ENCODE measurements around the gene PTPRT. TPM values are rescaled to one million over a fixed set of nuclear protein-coding genes. Genes with fewer than 3 reads are reported as not detected.

The PTPRT gene
- total RNA-seq, 1 donor from 2014 or later: not detected

DNA sequence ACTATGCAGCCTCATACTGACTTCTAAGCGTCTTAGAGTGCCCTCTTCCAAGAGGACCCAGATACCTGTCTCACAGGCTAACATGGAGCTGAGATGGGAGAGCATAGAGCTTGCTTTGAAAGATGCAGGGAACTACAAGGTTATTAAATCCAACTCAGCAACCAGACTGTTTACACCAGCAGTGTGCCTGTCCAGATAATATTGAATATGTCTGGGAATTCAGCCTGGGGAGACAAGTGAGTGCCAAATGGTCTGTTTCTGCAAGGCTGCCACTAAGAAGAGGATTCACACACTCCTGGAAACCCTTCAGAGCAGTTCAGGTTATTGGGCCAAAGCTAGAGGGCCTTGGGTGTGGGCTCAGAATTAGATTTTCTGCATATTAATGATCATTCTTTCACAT is 547.8 kb downstream of the PTPRT start:
- DNase-seq (ENCODE audit: low read depth): no peak

DNA sequence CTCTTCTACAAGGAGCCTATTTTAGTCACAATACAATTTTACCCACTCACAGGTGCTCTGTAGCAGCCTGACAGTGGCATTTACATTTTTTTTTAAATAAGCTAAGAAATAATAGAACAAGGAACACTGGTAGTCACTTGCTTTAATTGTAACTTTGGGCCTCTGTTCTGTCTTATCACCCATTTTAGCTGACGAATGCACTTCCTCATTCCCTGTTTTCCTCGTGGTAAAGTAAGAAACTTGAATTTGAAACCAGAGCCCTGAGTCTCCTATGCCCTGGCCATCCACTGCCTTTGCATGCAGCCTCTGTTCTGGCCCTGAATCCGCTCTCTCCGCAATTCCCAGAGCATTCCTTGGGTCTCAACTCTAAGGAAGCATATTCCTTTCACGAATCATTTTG is 550.6 kb downstream of the PTPRT start:
- DNase-seq (ENCODE audit: low read depth): no peak

DNA sequence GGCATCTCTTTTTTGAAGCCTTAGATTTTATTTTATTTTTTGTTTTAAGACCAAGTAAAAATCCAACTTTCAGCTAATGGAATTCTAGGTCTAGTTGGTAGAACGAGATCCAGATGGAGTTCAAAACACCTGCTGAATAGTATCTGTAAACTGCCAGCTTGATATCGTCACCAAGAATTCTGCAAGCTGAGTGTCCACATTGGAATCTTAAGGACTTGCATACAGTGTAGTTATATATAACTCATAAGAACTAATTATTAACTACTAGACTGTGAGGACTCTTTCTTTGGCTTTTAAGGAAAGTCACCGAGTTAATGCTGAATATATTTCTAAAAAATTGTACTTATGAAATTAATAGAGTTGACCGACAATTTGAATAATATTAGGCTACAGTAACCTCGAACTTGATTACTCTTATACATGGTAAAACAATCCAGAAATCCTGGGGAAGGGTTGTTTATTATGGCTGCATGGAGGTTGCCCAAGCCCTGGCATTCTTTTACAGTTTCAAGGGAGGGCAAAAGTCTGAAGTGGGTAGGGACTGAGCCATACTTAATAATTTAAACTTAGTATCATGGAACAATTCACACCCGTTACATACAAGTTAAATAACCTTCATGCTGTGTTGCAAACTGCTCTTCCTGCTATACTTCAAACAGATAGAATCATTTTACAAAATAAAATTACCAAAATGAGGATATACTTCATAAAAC is 553.9 kb downstream of the PTPRT start:
- no peak for DNase-seq (ENCODE audit: low read depth)

DNA sequence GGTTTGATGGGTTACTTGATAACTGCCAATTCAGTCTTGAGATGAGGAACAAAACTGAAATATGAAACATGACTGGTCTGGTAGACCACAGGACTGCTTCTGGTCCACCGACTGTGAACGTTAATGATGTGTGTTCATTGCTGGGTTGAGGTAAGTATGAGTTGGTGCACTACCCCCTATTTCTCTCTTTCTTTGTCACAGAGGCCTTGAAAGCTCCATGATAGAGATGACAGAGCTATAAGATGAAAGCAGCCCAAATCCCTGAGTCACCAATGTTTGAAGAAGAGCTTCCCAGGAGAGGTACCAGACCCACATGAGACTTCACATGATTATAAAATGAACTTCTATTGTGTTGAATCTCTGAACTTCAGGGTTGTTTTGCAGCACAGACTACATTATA is 555.5 kb downstream of the PTPRT start:
- no peak for DNase-seq (ENCODE audit: low read depth)

DNA sequence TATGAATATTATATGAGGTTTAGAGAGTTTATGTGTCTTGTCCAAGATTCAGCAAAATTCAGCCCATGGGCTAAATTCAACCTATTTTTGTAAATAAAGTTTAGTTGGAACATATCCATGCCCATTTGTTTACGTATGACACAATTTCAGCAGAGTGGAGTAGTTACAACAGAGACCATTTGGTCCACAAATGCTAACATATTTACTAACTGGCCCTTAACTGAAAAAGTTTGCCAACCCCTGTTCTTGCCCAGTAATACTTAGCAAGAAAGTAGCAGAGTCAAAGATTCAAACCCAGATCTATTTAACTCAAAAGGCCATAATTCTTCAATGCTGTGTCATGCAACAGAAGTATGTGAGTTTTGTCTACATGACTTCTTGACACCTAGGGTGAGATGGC is 561.0 kb downstream of the PTPRT start:
- DNase-seq (ENCODE audit: low read depth): no peak

DNA sequence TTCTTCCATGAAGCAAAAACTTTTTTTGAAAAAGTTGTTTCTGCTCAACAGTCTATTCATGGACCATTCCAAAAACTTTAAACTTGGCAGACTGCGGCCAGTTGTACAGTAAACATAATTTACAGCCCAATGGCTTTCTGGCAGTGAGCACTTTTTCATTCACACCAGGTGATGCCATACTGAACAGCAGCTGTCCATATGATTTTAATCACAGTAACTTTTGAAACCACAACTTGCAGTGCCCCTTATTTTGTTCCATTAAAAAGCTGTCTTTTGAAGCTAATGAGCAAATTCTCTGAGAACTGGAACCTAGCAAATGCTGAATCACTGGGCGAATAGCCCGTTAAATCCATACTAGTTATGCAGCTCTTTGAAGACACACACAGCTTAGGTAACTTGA is 576.6 kb downstream of the PTPRT start:
- DNase-seq (ENCODE audit: low read depth): no peak

DNA sequence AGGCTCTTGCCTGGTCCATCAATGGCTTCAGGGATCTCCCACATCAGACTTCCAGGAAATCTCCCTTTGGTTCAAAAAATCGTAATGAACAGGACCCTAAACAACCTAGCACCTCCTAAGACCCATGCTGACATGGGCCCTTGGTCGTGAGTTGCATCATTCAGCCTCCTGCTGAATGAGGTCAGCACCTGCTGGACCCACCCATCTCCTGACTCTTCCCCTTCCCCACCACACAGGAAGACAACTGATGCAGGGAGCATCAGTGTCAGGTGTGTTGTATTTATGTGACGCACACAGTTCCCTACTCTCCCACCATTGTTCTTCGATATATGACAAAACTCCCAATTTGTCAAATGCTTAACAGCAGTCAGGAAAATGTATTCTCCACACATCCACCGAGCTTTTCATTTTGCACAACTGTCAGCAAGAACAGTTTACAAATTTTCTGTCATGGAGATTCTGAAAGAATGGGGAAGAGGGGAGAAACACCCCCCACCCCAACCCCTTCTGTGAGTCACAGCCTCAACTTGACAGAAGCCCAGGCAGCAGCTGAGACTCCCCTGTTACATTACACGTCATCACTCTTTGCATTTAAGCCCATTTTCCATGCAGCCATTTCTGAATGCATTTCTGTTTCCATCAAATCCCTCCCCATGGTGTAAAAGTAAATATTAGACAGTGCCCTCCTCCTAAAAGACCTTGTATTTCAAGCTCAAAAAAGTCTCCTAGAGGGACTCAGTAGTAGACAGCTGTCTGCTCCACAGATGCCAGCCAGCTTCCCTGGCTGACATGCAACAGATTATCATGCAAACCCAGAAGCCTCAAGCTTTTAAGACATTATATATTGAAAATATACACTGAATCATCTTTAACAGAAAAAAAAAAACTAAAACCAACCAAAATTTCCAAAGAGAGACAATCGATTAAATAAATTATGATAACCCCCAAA is 577.5 kb downstream of the PTPRT start:
- no peak for DNase-seq (ENCODE audit: low read depth)

DNA sequence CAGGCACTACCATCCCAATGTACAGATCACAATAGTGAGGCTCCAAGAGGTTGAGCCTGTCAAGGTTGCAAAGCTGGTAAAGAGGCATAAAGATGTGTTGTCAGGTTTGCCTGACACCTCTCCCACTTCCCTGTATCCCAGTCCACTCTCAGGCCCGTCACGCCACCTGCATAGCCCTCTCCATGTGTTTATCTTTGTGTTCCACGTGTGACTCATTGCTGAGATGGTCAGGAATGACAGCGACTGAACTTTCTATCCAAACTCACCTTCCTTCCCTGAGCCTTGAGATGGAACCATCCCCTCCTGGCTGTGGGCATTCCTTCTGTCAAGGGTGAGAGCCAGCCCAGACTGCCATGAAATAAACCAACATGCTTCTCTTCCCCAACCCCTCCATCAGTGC is 578.3 kb downstream of the PTPRT start:
- no peak for DNase-seq (ENCODE audit: low read depth)

DNA sequence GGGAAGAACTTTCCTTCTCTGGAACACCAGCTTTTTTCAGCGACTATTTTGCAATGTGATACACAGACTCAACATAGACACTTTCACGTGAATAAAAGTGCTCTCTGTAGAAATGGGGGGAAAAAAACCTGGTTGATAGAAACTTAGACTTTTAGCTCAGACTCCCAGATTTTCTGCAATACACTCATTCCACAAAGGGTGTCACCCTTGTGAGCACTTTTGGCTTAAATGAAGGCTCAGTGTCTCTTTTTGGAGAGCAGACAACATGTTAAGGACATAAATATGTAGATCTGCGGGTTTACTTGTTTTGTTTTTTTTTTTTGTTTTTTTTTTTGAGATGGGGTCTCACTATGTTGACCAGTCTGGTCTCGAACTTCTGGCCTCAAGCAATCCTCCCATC is 579.6 kb downstream of the PTPRT start:
- no peak for DNase-seq (ENCODE audit: low read depth)

DNA sequence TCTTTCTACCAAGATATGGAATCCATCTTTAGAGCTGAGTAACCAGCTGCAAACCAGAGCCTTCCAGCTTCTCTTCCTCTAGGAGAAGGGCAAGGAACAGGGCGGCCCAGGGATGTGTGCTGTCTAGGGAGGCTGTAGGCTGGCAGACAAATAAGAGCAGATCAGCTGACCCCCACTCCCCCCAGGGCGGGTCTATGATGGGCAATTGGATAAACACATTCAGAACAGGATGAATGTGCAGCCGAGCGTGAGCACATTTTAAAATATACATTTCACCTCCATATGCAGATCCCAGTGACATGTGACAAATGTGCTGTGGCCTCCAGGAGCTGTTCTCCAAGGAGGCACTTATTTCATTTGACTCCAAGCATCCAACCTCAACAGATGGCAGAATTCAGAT is 580.1 kb downstream of the PTPRT start:
- no peak for DNase-seq (ENCODE audit: low read depth)

DNA sequence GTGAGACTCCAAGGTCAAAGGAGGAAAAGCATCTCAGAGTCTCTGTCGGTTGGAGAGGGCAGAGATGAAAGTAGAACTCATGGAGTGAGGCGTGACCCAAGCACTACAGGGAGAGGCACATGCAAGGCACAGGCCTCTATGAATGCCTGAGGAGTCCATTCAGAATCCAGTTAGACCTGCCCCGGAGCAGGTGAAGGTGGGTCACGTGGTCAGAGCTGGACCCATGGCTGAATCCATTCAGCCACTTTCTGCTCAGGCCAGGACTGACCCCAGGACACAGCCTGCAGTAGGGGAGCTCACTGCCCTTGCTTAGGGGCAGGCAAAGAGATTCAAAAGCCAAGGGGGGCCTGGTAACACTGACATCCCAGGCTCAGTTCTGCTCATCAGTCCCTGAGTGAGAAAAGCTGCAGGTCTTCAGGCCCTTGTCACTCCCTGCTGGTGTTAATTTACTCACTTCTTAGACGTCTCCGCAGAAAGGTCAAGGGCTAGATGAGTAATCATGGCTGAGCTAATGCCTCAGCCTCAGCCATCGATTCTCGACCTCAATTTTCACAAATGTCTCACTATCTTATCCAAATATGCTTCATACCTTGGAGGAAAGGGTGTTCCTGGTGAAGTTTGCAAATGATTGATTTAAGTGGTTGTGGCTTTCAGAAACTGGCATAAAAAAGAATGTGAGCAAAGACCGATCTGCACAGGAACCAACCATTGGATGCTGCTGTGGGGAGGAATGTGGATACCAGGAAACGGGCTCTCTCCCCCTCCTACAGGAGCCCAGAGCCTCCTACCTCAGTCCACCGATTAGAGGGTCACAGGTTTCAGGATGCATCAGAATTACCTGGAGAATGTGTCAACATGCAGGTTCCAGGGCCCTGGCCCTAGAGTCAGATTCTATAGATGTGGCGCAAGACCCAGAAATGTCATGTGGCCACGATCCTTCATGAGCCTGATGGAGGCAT is 584.4 kb downstream of the PTPRT start:
- DNase-seq (ENCODE audit: low read depth): no peak

DNA sequence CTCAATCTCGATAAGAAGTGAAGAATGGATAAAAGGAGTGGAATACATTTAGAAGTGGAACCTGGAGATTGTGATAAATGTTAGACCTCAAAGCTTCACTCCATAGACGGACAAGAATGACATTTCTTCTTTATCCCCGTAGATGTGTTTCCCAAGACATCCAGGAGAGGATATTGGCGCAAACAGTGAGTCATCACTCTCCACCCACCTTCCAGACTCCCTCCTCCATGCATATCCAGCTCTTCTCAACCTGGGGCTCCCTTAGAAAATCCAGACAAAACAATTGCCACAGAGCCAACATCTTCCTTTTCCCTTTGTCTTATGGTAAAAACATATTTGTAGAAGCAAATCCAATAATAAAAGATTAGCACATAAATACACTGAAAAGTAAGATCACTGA is 586.1 kb downstream of the PTPRT start:
- no peak for DNase-seq (ENCODE audit: low read depth)

DNA sequence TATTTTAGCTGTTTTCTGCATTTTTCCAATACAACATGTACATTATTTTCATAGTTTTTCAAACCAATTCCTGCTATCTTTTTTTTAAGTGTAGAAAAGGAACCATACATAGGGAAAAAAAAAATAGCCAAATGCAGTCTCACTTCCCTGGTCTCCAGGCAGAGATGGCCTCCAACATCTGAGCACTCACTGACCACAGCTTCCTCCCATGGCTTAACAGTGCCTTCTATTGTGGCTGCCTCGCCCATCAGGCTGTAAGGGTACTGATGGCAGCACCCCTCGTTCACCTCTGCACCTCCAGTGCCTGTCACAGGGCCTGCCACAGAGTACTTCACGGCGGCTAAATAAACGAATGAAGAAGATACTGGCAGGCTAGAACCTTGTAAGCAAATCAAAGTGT is 591.1 kb downstream of the PTPRT start:
- no peak for DNase-seq (ENCODE audit: low read depth)

DNA sequence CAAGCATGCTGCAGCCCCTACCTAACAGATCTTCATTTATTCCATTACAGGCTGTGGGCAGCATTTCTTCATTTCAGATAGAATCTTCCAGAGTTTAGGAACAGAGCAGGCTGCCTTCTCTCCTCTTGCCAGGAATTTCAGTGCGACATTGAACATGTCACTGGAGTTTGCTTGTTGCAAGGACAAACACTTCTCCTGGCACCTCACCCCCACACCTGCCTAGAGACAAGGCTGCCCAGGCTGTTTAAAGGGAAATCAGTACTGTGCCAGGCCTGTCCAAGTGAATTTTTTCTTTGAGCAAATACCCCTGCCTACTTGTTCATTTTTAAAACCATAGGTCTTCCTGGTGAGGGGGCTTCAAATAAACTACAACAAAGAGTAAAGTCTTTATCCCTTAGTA is 594.1 kb downstream of the PTPRT start:
- DNase-seq (ENCODE audit: low read depth): no peak

DNA sequence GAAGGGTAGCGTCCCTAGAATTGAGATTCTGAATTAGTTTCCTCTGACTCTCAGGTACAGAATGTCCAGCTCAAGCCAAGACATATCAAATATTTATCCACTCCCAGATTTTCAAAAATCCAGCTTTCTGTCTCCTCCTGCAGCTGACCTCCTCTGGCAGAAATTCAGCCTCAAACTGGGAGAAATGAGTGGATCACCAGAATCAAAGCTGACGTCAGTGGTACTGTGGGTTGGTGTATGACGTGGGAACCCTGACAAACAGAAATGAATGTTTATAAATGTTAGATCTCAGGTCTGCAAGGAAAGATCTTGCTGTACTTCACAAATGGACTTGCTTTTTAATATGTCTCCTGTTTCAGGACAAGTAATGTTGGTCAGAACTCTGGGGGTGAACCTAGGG is 595.0 kb downstream of the PTPRT start:
- DNase-seq (ENCODE audit: low read depth): no peak

DNA sequence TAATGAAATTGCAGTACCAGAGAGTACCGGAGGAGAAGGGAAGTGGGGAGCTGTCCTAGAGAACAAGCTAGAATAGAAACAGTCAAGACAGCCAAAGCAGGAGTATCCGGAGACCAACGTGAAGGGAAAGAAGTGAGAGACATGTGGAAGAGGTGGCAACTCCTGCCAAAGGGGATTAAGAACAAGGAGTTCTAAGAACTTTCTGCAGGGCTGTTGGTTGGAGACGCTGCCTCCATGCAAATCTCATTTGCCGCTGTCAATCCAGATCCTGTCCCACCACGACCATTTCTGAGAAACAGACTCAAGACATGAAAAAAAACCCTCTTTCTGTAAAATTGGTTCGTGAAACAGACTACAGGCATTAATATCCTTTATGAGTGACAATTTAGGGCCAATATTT is 595.7 kb downstream of the PTPRT start:
- no peak for DNase-seq (ENCODE audit: low read depth)

DNA sequence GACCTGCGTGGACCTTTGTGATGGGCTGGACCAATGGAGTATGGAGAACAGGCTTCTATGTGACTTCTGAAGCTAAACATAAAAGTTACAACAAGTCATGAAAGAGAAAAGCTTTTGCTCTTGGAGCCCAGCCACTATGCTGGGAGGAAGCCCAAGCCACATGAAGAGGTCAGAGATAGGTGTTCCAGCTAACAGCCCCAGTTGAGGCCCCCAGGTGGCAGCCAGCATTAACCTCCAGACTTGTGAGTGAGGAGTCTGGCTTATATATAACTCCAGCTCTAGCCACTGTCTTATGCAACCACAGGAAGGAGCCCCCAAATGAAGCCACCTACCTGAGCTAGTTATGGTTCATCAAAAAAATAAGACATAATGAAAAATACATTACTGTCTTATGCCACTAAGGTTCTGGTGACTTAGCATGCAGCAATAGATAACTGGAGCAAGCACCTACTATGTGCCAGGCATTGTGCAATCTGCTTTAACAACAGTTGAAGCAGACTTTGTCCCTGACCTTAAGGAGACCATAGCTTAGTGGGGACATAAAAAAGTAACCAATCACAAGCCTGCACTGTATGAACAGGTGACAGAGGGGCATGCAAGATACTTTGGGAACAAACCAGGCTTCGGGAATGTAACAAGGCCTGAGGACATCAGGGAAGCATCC is 599.6 kb downstream of the PTPRT start:
- no peak for DNase-seq (ENCODE audit: low read depth)

DNA sequence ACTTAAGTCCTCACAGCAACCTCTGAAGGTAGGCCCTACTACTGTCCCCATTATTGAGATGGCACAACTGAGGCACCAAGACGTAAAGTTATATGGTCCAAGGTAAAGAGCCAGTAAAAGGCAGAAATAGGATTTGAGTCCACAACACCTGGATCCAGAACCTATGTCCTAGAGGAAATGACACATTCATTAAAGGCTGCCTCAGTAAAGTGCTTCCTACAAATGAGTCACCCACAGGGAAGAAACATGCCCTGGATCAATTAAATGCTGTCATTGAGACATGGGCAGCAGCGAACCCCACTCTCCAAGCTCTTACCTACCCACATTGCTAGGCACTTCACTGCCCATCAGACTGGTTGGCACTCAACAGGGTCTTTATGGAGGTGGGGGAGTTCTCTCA is 600.9 kb downstream of the PTPRT start:
- DNase-seq (ENCODE audit: low read depth): no peak

DNA sequence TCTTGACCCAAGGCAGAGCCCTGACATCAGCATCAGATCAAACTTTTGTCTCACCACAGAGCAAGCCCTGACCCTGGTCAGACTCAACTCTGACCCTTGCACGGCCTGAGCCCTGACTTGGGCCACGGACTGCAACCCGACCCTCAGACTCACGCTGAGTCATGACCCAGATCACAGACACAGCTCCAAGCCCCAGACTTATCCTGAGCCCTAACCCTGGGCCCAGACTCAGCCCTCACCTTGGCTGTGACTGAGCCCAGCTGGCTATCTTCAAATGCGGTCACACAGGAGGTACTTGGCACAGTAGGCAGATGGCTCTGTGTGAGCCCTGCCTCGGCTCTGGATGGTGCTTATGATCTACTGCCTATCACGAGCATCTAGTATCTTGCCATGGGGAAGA is 602.3 kb downstream of the PTPRT start:
- no peak for DNase-seq (ENCODE audit: low read depth)

DNA sequence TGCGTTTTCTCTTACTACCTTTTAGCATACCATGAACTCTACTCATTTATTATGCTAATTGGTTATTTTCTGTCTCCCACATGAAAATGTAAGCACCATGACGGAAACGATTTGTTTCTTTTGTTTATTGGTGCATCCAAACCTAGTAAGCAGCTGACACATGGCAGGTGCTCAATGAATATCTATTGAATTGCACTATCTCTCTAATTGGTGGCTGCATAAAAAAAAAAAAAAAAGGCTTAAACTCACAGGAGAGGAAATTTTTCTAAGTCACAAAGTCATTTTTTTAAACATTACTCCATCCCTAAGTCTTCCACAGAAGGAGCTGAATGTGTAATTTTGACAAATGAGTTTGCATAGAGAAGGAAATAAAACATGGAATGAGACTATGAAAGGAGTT is 608.4 kb downstream of the PTPRT start:
- no peak for DNase-seq (ENCODE audit: low read depth)

DNA sequence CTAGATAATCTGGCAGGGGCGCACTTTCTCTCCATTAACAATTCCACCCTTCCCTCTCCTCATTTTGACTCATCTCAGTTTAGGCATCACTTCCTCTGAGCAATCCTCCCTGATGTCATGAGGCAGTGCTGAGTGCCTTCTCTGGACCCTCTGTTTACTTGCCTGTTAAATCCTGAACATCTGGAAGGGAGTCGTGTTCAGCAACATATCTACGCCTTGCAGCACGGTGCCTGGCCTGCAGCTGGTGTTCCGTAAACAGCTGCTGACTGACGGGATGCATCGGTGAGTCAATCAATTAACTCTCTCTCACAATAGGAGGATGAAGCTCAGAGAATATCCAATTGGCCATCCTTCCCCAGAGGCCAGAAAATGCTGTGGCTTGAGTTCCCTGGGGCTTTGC is 613.5 kb downstream of the PTPRT start:
- no peak for DNase-seq (ENCODE audit: low read depth)
